Osteoblast (primary cell): Measurements from ENCODE around the gene CACNA2D1. TPM values are rescaled to one million over a fixed set of nuclear protein-coding genes. Genes with fewer than 3 reads are reported as not detected.

Source experiments
- DNase-seq: peaks from one replicate; pipeline ENCODE4 v3.0.0; 2011; ENCODE audit warnings: low spot score, mixed read lengths; ENCODE audit not compliant: insufficient read length; ENCODE audit errors: missing footprints
- H2AFZ ChIP-seq: 2 replicates; pipeline ENCODE4 v1.6.0; 2011; ENCODE audit warnings: mild to moderate bottlenecking, low read length
- H3K27ac ChIP-seq: 2 replicates; pipeline ENCODE4 v1.5.1; 2011; ENCODE audit warnings: mild to moderate bottlenecking, low read depth, low read length, moderate library complexity
- H3K27me3 ChIP-seq: 2 replicates; pipeline ENCODE4 v1.6.0; 2012; ENCODE audit warnings: mild to moderate bottlenecking, control low read depth, inconsistent platforms, low read length, moderate library complexity; ENCODE audit not compliant: insufficient read depth
- H3K36me3 ChIP-seq: 2 replicates; pipeline ENCODE4 v1.5.1; 2011; ENCODE audit warnings: mild to moderate bottlenecking, low read length, control low read depth, moderate library complexity; ENCODE audit not compliant: insufficient read depth
- H3K4me1 ChIP-seq: 2 replicates; pipeline ENCODE4 v1.5.1; 2011; ENCODE audit warnings: mild to moderate bottlenecking, low read length, control low read depth, moderate library complexity; ENCODE audit not compliant: insufficient read depth
- H3K4me2 ChIP-seq: 2 replicates; pipeline ENCODE4 v1.6.0; 2011; ENCODE audit warnings: mild to moderate bottlenecking, low read length; ENCODE audit not compliant: insufficient read depth
- H3K4me3 ChIP-seq: fragments of 200-600 bp; sonication (generic); 3 replicates; pipeline ENCODE4 v1.5.1; 2012; ENCODE audit warnings: mild to moderate bottlenecking, low read length, inconsistent platforms; ENCODE audit not compliant: insufficient read depth
- H3K79me2 ChIP-seq: 2 replicates; pipeline ENCODE4 v1.6.0; 2012; ENCODE audit warnings: mild to moderate bottlenecking, low read length, control low read depth, inconsistent platforms; ENCODE audit not compliant: insufficient read depth
- H3K9me3 ChIP-seq: 2 replicates; pipeline ENCODE4 v1.5.1; 2011; ENCODE audit warnings: low read depth, low read length, control low read depth
- H4K20me1 ChIP-seq: 2 replicates; pipeline ENCODE4 v1.6.0; 2012; ENCODE audit warnings: mild to moderate bottlenecking, low read length, control low read depth; ENCODE audit not compliant: insufficient read depth
- total RNA-seq: library from RNA; depleted of rRNA; stranded (reverse); fragments of >200 nt; gene quantifications from 2 replicates; pipeline ENCODE4 v1.2.3, GENCODE V29; 2012
- TF ChIP-seq, protein P1 (sequence below): IDR thresholded peaks from 2 replicates; pipeline ENCODE4 v1.5.1; 2011; ENCODE audit warnings: mild to moderate bottlenecking, low read depth, low read length, moderate library complexity; ENCODE audit errors: extremely low read depth

CACNA2D1 gene
- total RNA-seq, 1 donor = 145 TPM

- Histone ChIP-seq H3K4me2 (no peak overlapping the region), H3K79me2 (no peaks in the 10 kb centered on the region), H2AFZ (no peak overlapping the region), H3K27ac (no peak overlapping the region), H3K36me3 (peaks cover 2% of the 10 kb centered on the region), H4K20me1 (no peaks in the 10 kb centered on the region), H3K4me3 (no peak overlapping the region), H3K4me1 (no peaks in the 10 kb centered on the region), H3K27me3 (no peaks in the 10 kb centered on the region), H3K9me3 (no peaks in the 10 kb centered on the region)
- DNase-seq = no peak
- TF ChIP-seq, protein P1, sequence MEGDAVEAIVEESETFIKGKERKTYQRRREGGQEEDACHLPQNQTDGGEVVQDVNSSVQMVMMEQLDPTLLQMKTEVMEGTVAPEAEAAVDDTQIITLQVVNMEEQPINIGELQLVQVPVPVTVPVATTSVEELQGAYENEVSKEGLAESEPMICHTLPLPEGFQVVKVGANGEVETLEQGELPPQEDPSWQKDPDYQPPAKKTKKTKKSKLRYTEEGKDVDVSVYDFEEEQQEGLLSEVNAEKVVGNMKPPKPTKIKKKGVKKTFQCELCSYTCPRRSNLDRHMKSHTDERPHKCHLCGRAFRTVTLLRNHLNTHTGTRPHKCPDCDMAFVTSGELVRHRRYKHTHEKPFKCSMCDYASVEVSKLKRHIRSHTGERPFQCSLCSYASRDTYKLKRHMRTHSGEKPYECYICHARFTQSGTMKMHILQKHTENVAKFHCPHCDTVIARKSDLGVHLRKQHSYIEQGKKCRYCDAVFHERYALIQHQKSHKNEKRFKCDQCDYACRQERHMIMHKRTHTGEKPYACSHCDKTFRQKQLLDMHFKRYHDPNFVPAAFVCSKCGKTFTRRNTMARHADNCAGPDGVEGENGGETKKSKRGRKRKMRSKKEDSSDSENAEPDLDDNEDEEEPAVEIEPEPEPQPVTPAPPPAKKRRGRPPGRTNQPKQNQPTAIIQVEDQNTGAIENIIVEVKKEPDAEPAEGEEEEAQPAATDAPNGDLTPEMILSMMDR = no peak
Measured at GRCh38 chr7:82029236-82029913, 414.2 kb downstream of the CACNA2D1 start.

DNA sequence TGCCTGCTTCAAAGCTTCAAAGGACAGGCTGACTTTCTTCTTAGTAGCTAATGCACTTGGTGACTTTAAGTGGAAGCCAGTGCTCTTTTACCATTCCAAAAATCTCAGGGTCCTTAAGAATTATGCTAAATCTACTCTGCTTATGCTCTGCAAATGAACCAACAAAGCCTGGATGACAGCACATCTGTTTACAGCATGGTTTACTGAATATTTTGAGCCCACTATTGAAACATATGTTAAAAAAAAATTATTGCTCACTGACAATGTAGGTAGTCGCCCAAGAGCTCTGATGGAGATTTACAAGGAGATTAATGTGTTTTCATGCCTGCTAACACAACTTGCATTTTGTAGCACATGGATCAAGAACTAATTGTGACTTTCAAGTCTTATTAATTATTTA is 415.5 kb downstream of the CACNA2D1 start:
- H3K27me3 ChIP-seq = no peaks in the 10 kb centered on the region
- H2AFZ ChIP-seq = no peak overlapping the region
- DNase-seq = no peak
- no peak overlapping the region for H3K4me2 ChIP-seq
- no peaks in the 10 kb centered on the region for H4K20me1 ChIP-seq
- H3K9me3 ChIP-seq = no peaks in the 10 kb centered on the region
- H3K4me3 ChIP-seq = no peak overlapping the region
- no peak overlapping the region for H3K27ac ChIP-seq
- H3K36me3 ChIP-seq = no peaks in the 10 kb centered on the region
- no peaks in the 10 kb centered on the region for H3K4me1 ChIP-seq
- no peaks in the 10 kb centered on the region for H3K79me2 ChIP-seq
- TF ChIP-seq, protein P1 = no peak

- DNase-seq = no peak
- Histone ChIP-seq H3K4me3 (no peak overlapping the region), H3K9me3 (no peaks in the 10 kb centered on the region), H3K4me2 (no peak overlapping the region), H3K4me1 (peaks cover 11% of the 10 kb centered on the region), H3K27ac (no peak overlapping the region), H3K36me3 (no peaks in the 10 kb centered on the region), H2AFZ (no peak overlapping the region), H3K79me2 (no peaks in the 10 kb centered on the region), H4K20me1 (no peaks in the 10 kb centered on the region), H3K27me3 (no peaks in the 10 kb centered on the region)
- TF ChIP-seq, protein P1 = no peak
Measured at GRCh38 chr7:82021713-82022112, 421.9 kb downstream of the CACNA2D1 start.

DNA sequence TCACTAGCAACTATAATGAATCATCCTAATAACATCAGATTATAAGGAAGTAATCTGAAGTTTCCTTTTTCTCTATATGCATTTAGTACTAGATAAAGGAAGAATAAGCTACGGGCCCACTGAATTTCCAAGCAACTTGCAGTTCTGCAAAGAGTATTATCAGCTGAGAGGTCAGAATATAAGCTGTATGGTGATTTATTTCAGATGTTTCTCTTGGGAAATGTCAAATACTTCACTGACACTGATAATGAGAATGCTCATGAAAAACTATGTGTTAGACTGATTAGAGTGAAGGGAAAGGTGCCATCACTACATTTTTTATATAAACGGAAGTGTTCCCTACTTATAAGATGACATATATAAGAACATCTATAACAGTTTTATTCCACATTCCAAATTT is 422.5 kb downstream of the CACNA2D1 start:
- Histone ChIP-seq H3K4me2 (no peak overlapping the region), H3K36me3 (no peaks in the 10 kb centered on the region), H3K9me3 (no peaks in the 10 kb centered on the region), H3K4me1 (peaks cover 11% of the 10 kb centered on the region), H3K27me3 (no peaks in the 10 kb centered on the region), H2AFZ (no peak overlapping the region), H4K20me1 (no peaks in the 10 kb centered on the region), H3K4me3 (no peak overlapping the region), H3K27ac (no peak overlapping the region), H3K79me2 (no peaks in the 10 kb centered on the region)
- no peak for DNase-seq
- TF ChIP-seq, protein P1 = no peak
